ENCODE data around the gene GCK.

GRCh38 chr7:44138698-44139097, 50.5 kb downstream of the GCK start:
- TF ChIP-seq CTCF (IDR thresholded peaks at IDR 0.05) (no peak), EZH2 (IDR thresholded peaks at IDR 0.05; ENCODE audit: borderline replicate concordance, insufficient read depth, low read depth, low read length, poor library complexity, severe bottlenecking) (no peak)
